ENCODE measurements around the gene MXD4. TPM values are rescaled to one million over a fixed set of nuclear protein-coding genes. Genes with fewer than 3 reads are reported as not detected.

The MXD4 gene
- total and polyA plus RNA-seq, 4 donors, result 22.4 to 101 (median 74.6) TPM

DNA sequence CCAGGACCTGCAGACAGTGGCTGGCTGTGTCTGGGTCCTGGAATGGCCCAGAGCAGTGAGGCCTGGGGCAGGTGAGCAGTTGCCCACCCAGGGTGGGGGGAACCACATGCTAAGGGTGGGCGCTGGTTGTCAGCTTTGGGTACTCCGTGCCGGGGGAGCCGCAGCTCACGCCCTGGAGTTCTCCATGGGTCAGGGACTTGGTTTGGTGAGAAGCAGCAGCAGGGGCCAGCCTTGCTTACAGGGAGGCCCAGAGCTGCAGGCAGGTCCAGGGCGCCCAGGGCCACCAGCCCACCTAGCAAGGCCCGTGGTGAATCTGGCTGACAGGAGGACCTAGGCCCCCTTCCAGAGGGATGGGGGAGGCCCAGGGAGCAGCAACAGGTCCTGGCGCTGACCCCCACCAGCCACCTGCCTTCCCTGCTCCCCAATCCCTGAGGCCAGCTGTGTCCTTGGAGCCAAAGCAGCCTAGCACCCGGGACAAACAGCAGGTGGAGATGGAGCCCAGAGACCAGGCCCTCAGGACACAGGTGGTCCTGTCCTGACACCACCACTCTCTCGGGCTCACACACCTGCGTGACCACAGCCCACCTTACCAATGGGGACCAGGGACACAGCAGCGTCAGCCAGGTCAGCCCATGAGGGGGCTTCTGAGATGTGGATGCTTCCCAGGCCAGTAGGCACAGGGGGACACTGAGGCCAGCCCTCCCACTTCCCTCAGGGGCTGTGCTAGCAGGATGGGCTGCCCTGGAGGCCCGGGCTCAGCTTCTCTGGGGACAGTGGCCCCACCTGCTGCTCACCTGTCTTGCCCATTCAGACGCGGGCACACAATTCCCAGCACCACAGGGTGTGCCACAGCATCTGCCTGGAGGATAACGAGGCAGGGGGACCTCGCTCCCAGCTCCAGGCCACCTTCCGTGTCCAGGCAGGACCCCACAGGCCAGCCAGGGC, 3.5 kb downstream of the MXD4 start:
- 93% methylated on average over 18 of the region's 18 CpGs for WGBS (ENCODE audit: insufficient coverage)
- H3K4me3 ChIP-seq (ENCODE audit: low read depth, low read length), result no peak overlapping the region

DNA sequence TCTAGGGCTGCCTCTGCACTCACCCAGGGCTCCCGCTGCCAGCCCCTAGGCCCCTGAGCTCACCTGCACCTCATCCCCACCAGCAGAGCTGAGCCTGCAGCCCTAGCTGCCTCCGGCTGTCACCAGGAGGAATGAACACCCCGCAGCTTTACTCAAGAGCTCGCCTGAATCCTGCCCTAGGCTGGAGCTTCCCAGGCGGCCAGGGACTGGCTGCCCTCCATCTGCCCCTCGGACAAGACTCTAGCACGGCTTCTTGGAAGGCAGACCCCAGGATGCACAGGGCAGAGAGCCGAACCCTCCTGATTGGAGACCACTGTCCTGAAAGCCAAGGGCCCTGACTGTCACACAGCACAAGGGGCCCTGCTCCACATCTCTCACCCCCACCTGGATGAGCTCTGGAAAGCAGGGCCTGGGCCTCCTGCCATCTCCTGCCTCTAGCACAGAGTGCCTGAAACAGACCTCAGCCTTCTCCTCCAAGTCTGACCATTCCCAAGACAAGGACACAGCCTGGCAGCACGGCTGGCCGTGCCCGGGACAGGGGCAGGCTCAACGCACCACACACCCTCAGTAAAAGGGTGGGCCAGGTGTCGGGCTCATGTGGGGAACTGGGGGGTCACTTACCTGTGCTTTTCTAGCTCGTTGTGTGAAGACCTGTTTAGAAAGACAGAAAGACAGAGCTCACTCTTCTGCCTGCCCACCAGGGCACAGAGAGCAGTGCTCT, 4.4 kb downstream of the MXD4 start:
- Histone ChIP-seq H3K4me1 (ENCODE audit: control insufficient read depth, insufficient read depth, low read length) (peaks cover 64% of the 10 kb centered on the region), H3K27me3 (ENCODE audit: control insufficient read depth, insufficient read depth, low read length) (no peaks in the 10 kb centered on the region), H3K4me3 (ENCODE audit: low read depth, low read length) (no peak overlapping the region), H3K36me3 (ENCODE audit: control insufficient read depth, insufficient read depth, low read length) (peaks cover 79% of the 10 kb centered on the region), H3K27ac (ENCODE audit: low read depth, low read length) (no peak overlapping the region), H3K9me3 (ENCODE audit: control insufficient read depth, insufficient read depth, low read length) (no peaks in the 10 kb centered on the region)
- DNase-seq (ENCODE audit: low read depth in 4 of 6, low spot score in 6 of 6), result no peak
- 86% methylated on average over 14 of the region's 14 CpGs for whole genome bisulfite sequencing (ENCODE audit: insufficient coverage)

More for the DNA sequence above, 3.5 kb downstream of the MXD4 start:
- H3K27ac ChIP-seq (ENCODE audit: low read depth, low read length), result no peak overlapping the region
- no peak for DNase-seq (ENCODE audit: low read depth in 4 of 6, low spot score in 6 of 6)
- H3K27me3 ChIP-seq (ENCODE audit: control insufficient read depth, insufficient read depth, low read length), result no peaks in the 10 kb centered on the region
- peaks cover 73% of the 10 kb centered on the region for H3K4me1 ChIP-seq (ENCODE audit: control insufficient read depth, insufficient read depth, low read length)
- H3K9me3 ChIP-seq (ENCODE audit: control insufficient read depth, insufficient read depth, low read length), result no peaks in the 10 kb centered on the region
- H3K36me3 ChIP-seq (ENCODE audit: control insufficient read depth, insufficient read depth, low read length), result peaks cover 70% of the 10 kb centered on the region

DNA sequence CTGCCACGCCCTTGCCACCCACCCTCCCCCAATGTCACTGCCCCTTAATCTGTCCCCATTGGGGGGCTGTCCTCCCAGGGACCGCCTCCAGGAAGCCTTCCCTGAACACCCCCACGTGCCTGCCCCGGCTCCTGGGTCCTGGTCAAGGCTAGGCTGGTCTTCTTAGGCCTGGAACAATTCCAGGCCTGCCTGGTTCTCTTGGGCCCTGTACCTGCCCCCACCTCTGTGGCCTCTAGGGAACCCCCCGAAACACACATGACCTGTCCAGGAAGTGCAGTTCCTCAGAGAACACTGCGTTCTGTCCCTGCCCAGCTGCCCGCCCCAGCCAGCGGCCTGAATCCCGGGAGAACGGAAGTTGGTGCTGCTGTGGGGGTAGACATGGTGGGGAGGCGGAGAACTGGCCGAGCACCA, 5.1 kb downstream of the MXD4 start:
- peaks cover 64% of the 10 kb centered on the region for H3K4me1 ChIP-seq (ENCODE audit: control insufficient read depth, insufficient read depth, low read length)
- no peaks in the 10 kb centered on the region for H3K9me3 ChIP-seq (ENCODE audit: control insufficient read depth, insufficient read depth, low read length)
- H3K4me3 ChIP-seq (ENCODE audit: low read depth, low read length), result no peak overlapping the region
- peak overlapping the region; percentile 72 for H3K27ac ChIP-seq (ENCODE audit: low read depth, low read length)
- DNase-seq (ENCODE audit: low read depth in 4 of 6, low spot score in 6 of 6), result no peak
- WGBS (ENCODE audit: insufficient coverage), result 68% methylated on average over 10 of the region's 12 CpGs
- H3K27me3 ChIP-seq (ENCODE audit: control insufficient read depth, insufficient read depth, low read length), result no peaks in the 10 kb centered on the region
- peaks cover 86% of the 10 kb centered on the region for H3K36me3 ChIP-seq (ENCODE audit: control insufficient read depth, insufficient read depth, low read length)

DNA sequence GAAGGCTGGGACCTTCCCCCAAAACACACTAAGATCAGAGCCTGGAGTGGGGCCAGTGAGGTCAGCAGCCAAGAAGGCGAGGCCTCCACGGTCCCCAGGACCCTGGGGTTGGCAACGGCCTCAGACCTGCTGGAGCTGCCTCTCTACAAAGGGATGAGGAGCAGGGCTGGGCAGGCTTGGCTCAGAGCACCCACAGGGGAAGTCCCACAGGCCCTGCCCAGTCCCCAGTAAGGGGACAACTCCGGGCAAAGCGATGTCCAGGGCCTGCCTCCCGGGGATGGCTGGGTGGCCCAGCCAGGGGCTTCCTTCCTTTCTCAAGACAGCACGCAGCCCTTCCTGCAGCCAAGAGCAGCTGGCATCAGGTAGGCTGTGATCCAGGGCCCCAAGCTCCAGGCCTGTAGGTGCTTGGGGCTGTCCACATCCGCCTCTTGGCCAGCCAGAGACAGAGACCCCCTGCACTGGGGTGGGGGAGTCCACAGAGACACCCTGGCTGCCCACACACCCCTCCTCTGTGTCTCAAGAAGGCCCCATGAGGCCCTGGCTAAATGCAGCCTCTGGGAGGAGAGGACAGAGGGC, 5.7 kb downstream of the MXD4 start:
- Histone ChIP-seq H3K4me3 (ENCODE audit: low read depth, low read length) (no peak overlapping the region), H3K4me1 (ENCODE audit: control insufficient read depth, insufficient read depth, low read length) (peaks cover 64% of the 10 kb centered on the region), H3K36me3 (ENCODE audit: control insufficient read depth, insufficient read depth, low read length) (peaks cover 92% of the 10 kb centered on the region), H3K27me3 (ENCODE audit: control insufficient read depth, insufficient read depth, low read length) (no peaks in the 10 kb centered on the region), H3K27ac (ENCODE audit: low read depth, low read length) (peak overlapping the region; percentile 72), H3K9me3 (ENCODE audit: control insufficient read depth, insufficient read depth, low read length) (no peaks in the 10 kb centered on the region)
- WGBS (ENCODE audit: insufficient coverage), result 46% methylated on average over 8 of the region's 8 CpGs
- DNase-seq (ENCODE audit: low read depth in 4 of 6, low spot score in 6 of 6), result peak in 1 of 6 donors; percentile 35

DNA sequence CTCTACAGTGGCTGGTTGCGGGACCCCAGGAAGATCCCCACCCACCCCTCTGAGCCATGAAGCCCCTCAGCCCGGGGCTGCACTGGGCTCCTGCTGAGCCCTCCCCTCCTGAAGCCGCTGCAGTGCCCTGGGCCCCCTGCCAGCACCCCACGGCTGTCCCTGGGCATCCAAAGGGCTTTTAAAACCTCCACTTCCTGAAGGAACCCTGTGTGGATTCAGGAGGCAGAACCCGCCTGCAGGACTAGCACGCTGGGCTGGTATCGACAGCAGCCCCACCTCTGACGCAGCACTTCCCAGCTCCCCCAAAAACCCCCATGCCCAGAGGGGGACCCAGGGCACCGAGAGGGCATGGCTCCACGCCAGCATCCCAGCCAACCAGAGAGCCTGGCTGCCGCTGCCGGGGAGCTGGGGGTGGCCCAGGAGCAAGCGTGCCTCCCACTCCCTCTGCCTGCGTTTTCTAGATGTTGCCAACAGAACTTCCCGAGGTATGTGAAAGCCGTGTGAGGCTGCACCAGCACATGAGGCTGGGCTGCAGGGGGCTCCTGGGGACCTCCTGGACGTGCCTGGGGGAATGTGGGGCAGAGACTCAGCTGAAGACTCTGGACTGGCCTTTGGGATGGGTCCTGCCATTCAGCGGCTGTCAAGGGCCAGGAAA, 6.3 kb downstream of the MXD4 start:
- DNase-seq (ENCODE audit: low read depth in 4 of 6, low spot score in 6 of 6), result peak in 2 of 6 donors; percentile 61 to 64
- 17% methylated on average over 16 of the region's 18 CpGs for WGBS (ENCODE audit: insufficient coverage)
- H3K27me3 ChIP-seq (ENCODE audit: control insufficient read depth, insufficient read depth, low read length), result no peaks in the 10 kb centered on the region
- H3K4me1 ChIP-seq (ENCODE audit: control insufficient read depth, insufficient read depth, low read length), result peaks cover 58% of the 10 kb centered on the region
- H3K4me3 ChIP-seq (ENCODE audit: low read depth, low read length), result no peak overlapping the region
- H3K9me3 ChIP-seq (ENCODE audit: control insufficient read depth, insufficient read depth, low read length), result no peaks in the 10 kb centered on the region
- H3K27ac ChIP-seq (ENCODE audit: low read depth, low read length), result peak overlapping the region; percentile 72
- peaks cover 95% of the 10 kb centered on the region for H3K36me3 ChIP-seq (ENCODE audit: control insufficient read depth, insufficient read depth, low read length)

DNA sequence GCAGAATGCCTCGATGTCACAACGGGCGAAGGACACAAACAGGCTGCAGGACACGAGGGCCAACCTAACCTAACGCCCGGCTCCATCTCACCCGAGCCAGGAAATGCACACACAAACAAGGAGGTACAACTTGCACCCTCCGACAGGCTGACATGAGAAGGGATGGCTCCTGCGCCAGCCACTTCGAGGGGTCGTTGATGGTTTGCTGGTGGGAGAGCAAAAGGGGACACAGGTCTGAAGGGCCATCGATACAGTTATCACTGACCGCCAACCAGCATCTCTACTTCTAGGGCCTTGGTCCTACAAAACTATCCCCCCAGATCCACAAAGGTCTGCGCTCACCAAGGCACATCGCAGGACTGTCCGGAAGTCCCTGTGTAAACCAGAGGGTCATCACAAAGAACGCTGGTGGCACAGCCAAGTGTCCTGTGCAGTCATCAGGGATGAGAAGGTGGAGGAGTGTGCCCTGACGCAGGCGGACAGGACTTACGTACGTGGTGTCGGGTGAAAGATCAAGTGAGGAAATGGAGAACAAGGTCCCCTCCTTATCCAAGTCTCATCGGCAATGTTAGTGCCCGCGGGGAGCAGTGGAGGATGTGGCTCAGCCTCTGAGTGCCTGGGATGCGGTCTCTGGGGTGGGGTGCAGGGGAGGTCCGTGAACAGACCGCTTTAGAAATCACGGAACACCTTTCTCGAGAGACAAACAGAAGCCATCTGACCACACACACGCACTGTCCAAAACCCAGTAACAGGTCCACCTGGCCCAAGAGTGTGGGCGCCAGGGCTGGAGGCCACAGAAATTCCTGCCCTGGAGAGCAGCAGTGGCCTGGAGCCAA, 7.0 kb downstream of the MXD4 start:
- WGBS (ENCODE audit: insufficient coverage), result 88% methylated on average over 29 of the region's 32 CpGs
- H3K4me3 ChIP-seq (ENCODE audit: low read depth, low read length), result no peak overlapping the region
- no peaks in the 10 kb centered on the region for H3K27me3 ChIP-seq (ENCODE audit: control insufficient read depth, insufficient read depth, low read length)
- H3K9me3 ChIP-seq (ENCODE audit: control insufficient read depth, insufficient read depth, low read length), result no peaks in the 10 kb centered on the region
- no peak overlapping the region for H3K27ac ChIP-seq (ENCODE audit: low read depth, low read length)
- peaks cover 50% of the 10 kb centered on the region for H3K4me1 ChIP-seq (ENCODE audit: control insufficient read depth, insufficient read depth, low read length)
- no peak for DNase-seq (ENCODE audit: low read depth in 4 of 6, low spot score in 6 of 6)
- H3K36me3 ChIP-seq (ENCODE audit: control insufficient read depth, insufficient read depth, low read length), result peaks cover 95% of the 10 kb centered on the region

DNA sequence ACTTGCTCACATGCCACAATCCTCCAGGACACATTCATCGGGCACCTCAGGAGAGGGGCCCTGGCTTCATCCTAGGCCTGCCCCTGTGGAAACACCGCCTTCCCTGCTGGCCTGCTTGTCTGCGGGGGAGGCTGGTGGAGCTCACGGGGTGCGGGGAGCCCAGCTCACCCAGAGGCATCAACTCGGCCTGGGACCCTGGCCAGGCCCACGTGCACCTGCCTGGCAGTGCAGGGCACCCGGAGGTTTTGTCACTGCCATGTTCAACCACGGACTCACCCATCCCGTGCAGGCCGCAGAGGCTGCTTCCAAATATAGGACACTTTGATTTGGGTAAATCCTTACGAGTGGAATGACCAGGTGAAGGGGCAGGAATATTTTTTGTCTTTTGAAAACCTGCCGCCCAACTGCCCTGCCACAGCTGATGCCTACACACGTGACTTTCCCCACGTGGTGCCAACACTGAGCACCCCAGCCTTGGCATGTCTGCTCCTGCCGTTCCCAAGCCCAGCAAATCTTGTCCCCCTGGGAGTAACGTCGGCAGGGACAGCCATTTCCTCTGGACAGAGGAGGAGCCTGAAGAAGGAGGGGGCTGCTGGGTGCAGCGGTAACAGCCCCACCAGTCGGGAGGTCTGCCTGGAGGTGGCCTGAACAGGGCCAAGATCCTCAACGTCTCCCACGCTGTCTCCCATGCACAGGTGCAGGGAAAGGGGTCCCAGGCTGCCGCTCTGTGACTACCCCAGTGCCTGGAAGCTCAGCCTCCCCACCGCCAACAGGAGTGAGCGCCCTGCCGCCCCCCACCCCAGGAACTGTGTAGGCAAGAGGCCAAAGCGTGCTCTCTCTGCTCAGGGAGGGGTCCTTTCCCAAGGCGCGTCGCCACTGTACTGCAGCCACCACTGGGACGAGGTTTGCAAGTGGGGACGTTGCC, 8.5 kb downstream of the MXD4 start:
- Histone ChIP-seq H3K27ac (ENCODE audit: low read depth, low read length) (no peak overlapping the region), H3K4me3 (ENCODE audit: low read depth, low read length) (no peak overlapping the region)

DNA sequence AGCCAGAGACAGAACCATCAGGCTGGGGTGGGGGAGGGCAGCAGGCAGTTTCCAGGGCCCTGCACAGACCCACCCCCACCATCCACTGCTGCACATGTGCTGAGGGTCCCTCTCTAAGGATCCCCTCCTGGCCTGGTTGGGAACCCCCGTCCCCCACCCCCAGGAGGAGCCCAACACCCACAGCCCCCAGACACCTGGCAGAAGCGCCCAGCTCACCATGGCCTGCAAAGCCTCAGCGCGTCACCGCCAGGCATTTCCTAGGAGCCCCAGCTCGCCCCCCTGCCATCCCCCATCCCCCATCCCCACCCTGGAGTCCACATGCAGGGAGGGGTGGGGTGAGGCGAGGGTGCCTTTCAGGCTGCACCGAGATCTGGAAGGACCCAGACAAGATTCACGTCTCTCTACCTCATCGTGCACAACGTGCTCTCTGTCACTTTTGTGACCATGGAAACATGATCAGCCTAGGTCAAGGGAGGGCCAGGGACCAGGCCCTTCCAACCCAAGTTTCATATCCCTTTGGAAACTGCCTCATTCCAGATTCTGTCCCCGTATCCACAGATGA, 9.3 kb downstream of the MXD4 start:
- Histone ChIP-seq H3K4me1 (ENCODE audit: control insufficient read depth, insufficient read depth, low read length) (peaks cover 28% of the 10 kb centered on the region), H3K27me3 (ENCODE audit: control insufficient read depth, insufficient read depth, low read length) (no peaks in the 10 kb centered on the region), H3K27ac (ENCODE audit: low read depth, low read length) (no peak overlapping the region), H3K9me3 (ENCODE audit: control insufficient read depth, insufficient read depth, low read length) (no peaks in the 10 kb centered on the region), H3K4me3 (ENCODE audit: low read depth, low read length) (no peak overlapping the region), H3K36me3 (ENCODE audit: control insufficient read depth, insufficient read depth, low read length) (peaks cover 95% of the 10 kb centered on the region)
- DNase-seq (ENCODE audit: low read depth in 4 of 6, low spot score in 6 of 6), result no peak
- 73% methylated on average over 5 of the region's 12 CpGs for WGBS (ENCODE audit: insufficient coverage)

More for the DNA sequence above, 8.5 kb downstream of the MXD4 start:
- H3K9me3 ChIP-seq (ENCODE audit: control insufficient read depth, insufficient read depth, low read length), result no peaks in the 10 kb centered on the region
- H3K36me3 ChIP-seq (ENCODE audit: control insufficient read depth, insufficient read depth, low read length), result peaks cover 95% of the 10 kb centered on the region
- H3K4me1 ChIP-seq (ENCODE audit: control insufficient read depth, insufficient read depth, low read length), result peaks cover 36% of the 10 kb centered on the region
- H3K27me3 ChIP-seq (ENCODE audit: control insufficient read depth, insufficient read depth, low read length), result no peaks in the 10 kb centered on the region
- DNase-seq (ENCODE audit: low read depth in 4 of 6, low spot score in 6 of 6), result no peak
- 86% methylated on average over 32 of the region's 32 CpGs for WGBS (ENCODE audit: insufficient coverage)

Measured in spinal cord (tissue), 10 donors.